GM23248 (cell line): Measurements from ENCODE around the gene TYW5. TPM values are rescaled to one million over a fixed set of nuclear protein-coding genes. Genes with fewer than 3 reads are reported as not detected.

Experiments
- DNase-seq: peaks from one replicate; pipeline ENCODE4 v3.0.0-alpha.2; 2015
- H2AFZ ChIP-seq: fragments of 200-600 bp; sonication (generic); 2 replicates; pipeline ENCODE4 v1.6.1; 2016; ENCODE audit warnings: antibody characterized with exemption
- H3F3A ChIP-seq: fragments of 200-600 bp; sonication (generic); 2 replicates; pipeline ENCODE4 v1.6.1; 2016; ENCODE audit warnings: mild to moderate bottlenecking, antibody characterized with exemption, mixed run types; ENCODE audit not compliant: insufficient read depth
- H3K27ac ChIP-seq: fragments of 200-600 bp; sonication (generic); 2 replicates; pipeline ENCODE4 v1.5.1; 2016; ENCODE audit warnings: mild to moderate bottlenecking
- H3K27me3 ChIP-seq: fragments of 200-600 bp; sonication (generic); replicated peaks from 2 replicates; pipeline ENCODE4 v1.6.1; 2016; ENCODE audit warnings: mild to moderate bottlenecking; ENCODE audit not compliant: insufficient read depth
- H3K36me3 ChIP-seq: fragments of 200-600 bp; sonication (generic); 2 replicates; pipeline ENCODE4 v1.6.1; 2016; ENCODE audit warnings: low read depth, mild to moderate bottlenecking
- H3K4me1 ChIP-seq: fragments of 200-600 bp; sonication (generic); 2 replicates; pipeline ENCODE4 v1.6.1; 2016; ENCODE audit warnings: mild to moderate bottlenecking; ENCODE audit not compliant: insufficient read depth
- H3K4me2 ChIP-seq: fragments of 200-600 bp; sonication (generic); one replicate; pipeline ENCODE4 v1.6.1; 2016; ENCODE audit warnings: mild to moderate bottlenecking; ENCODE audit not compliant: unreplicated experiment
- H3K4me3 ChIP-seq: fragments of 200-600 bp; sonication (generic); 2 replicates; pipeline ENCODE4 v1.5.1; 2016; ENCODE audit warnings: mild to moderate bottlenecking
- H3K79me2 ChIP-seq: fragments of 200-600 bp; sonication (generic); 2 replicates; pipeline ENCODE4 v1.6.1; 2016; ENCODE audit warnings: mild to moderate bottlenecking; ENCODE audit not compliant: insufficient read depth
- H3K9ac ChIP-seq: fragments of 200-600 bp; sonication (generic); 2 replicates; pipeline ENCODE4 v1.6.1; 2016; ENCODE audit warnings: mild to moderate bottlenecking
- H3K9me2 ChIP-seq: fragments of 200-600 bp; sonication (generic); 2 replicates; pipeline ENCODE4 v1.6.1; 2016; ENCODE audit warnings: mixed run types, mild to moderate bottlenecking, moderate library complexity; ENCODE audit not compliant: insufficient read depth
- H3K9me3 ChIP-seq: fragments of 200-600 bp; sonication (generic); one replicate; pipeline ENCODE4 v1.6.1; 2017; ENCODE audit warnings: low read depth
- H4K20me1 ChIP-seq: fragments of 200-600 bp; sonication (generic); 2 replicates; pipeline ENCODE4 v1.6.0; 2016; ENCODE audit not compliant: insufficient read depth
- EZH2 ChIP-seq: fragments of 200-600 bp; sonication (generic); IDR thresholded peaks from 2 replicates; pipeline ENCODE4 v1.6.1; 2018; ENCODE audit warnings: antibody characterized with exemption, mild to moderate bottlenecking; ENCODE audit not compliant: insufficient read depth, poor library complexity, severe bottlenecking
- EZH2phosphoT487 ChIP-seq: fragments of 200-600 bp; sonication (generic); IDR thresholded peaks from 2 replicates; pipeline ENCODE4 v1.6.1; 2018; ENCODE audit warnings: antibody characterized with exemption, moderate library complexity, mild to moderate bottlenecking, low read depth; ENCODE audit not compliant: insufficient read depth
- whole genome bisulfite sequencing, 2 experiments: methylation state at CpG; one replicate each; pipeline ENCODE4 v1.1.6; 2015 to 2017; ENCODE audit warnings: low lambda C conversion rate in 2 of 2, low coverage in 1 of 2; ENCODE audit errors: missing lambda C conversion rate in 2 of 2; 5-methylcytosine and 5-hydroxymethylcytosine counted together
- in situ Hi-C: fragments of 300-500 bp; cut with MboI; formaldehyde crosslinking; loops from 2 replicates; pipeline ENCODE4 v1.15.0; 2020
- polyA plus RNA-seq: library from polyadenylated mRNA; unstranded; fragments of >200 nt; fragmentation: Nextera tagmentation; extraction: Ambion mirVana; gene quantifications from 2 replicates; pipeline ENCODE4 v1.2.1, GENCODE V29; 2016
- total RNA-seq: library from RNA; depleted of rRNA; stranded (reverse); fragments of >200 nt; shearing (Covaris generic); gene quantifications from 2 replicates; pipeline ENCODE4 v1.2.3, GENCODE V29; 2014

TYW5 gene
- total and polyA plus RNA-seq, 2 experiments from 2014 or later: 6.6 to 7.0 TPM

- DNase-seq: no peak
- TF ChIP-seq EZH2phosphoT487 (no peak), EZH2 (no peak)
- no peaks in the 10 kb centered on the region for H3K9me3 ChIP-seq
- H3K4me2 ChIP-seq: peak overlapping the region; percentile 82
- peak overlapping the region; percentile 94 for H3K4me3 ChIP-seq
- H3F3A ChIP-seq: no peaks in the 10 kb centered on the region
- no peaks in the 10 kb centered on the region for H3K36me3 ChIP-seq
- 0 out of 2 replicates have a peak overlapping the region, but pooled peaks have one; percentile 12 for H3K27ac ChIP-seq
- peaks cover 37% of the 10 kb centered on the region for H3K79me2 ChIP-seq
- no peaks in the 10 kb centered on the region for H4K20me1 ChIP-seq
- H3K9me2 ChIP-seq: no peaks in the 10 kb centered on the region
- H3K27me3 ChIP-seq: no peaks in the 10 kb centered on the region
- peak overlapping the region; percentile 96 for H3K9ac ChIP-seq
- peak overlapping the region; percentile 92 for H2AFZ ChIP-seq
- in situ Hi-C loops: no loop called here
- WGBS, 2 experiments: 54 to 58% methylated on average over 18 of the region's 18 CpGs
- peaks cover 25% of the 10 kb centered on the region; the same call in 1 of the 2 replicates for H3K4me1 ChIP-seq
These were observed 44.8 kb downstream of the TYW5 start for GRCh38 chr2:199910338-199911051.

- H4K20me1 ChIP-seq: no peaks in the 10 kb centered on the region
- no peaks in the 10 kb centered on the region for H3K36me3 ChIP-seq
- no peak overlapping the region for H3K27ac ChIP-seq
- H3K9me2 ChIP-seq: no peaks in the 10 kb centered on the region
- H3K9ac ChIP-seq: no peak overlapping the region
- TF ChIP-seq EZH2 (no peak), EZH2phosphoT487 (no peak)
- in situ Hi-C loops: no loop called here
- H3K27me3 ChIP-seq: no peaks in the 10 kb centered on the region
- H3F3A ChIP-seq: no peaks in the 10 kb centered on the region
- H3K79me2 ChIP-seq: peaks cover 8% of the 10 kb centered on the region
- no peak overlapping the region for H3K4me3 ChIP-seq
- H2AFZ ChIP-seq: no peak overlapping the region
- H3K4me1 ChIP-seq: 0 out of 2 replicates have a peak, but pooled peaks cover 3% of the 10 kb centered on the region
- 76 to 89% methylated on average over 2 of the region's 2 CpGs for WGBS, 2 experiments
- DNase-seq: no peak
- H3K9me3 ChIP-seq: no peaks in the 10 kb centered on the region
- no peak overlapping the region for H3K4me2 ChIP-seq
These were observed 48.1 kb downstream of the TYW5 start for GRCh38 chr2:199907008-199907714.

- in situ Hi-C loops: no loop called here
- no peaks in the 10 kb centered on the region for H3K79me2 ChIP-seq
- no peaks in the 10 kb centered on the region for H3K9me2 ChIP-seq
- H3K27me3 ChIP-seq: no peaks in the 10 kb centered on the region
- no peak for TF ChIP-seq EZH2phosphoT487
- no peaks in the 10 kb centered on the region for H3F3A ChIP-seq
- H4K20me1 ChIP-seq: no peaks in the 10 kb centered on the region
- H3K4me3 ChIP-seq: no peak overlapping the region
- no peaks in the 10 kb centered on the region for H3K36me3 ChIP-seq
- H3K9me3 ChIP-seq: no peaks in the 10 kb centered on the region
- DNase-seq: no peak
- no peak overlapping the region for H2AFZ ChIP-seq
- 96 to 97% methylated on average over 1 of the region's 1 CpG for WGBS, 2 experiments
- no peak overlapping the region for H3K4me2 ChIP-seq
- H3K9ac ChIP-seq: no peak overlapping the region
- no peak overlapping the region for H3K27ac ChIP-seq
- no peaks in the 10 kb centered on the region for H3K4me1 ChIP-seq
These were observed 52.2 kb downstream of the TYW5 start for GRCh38 chr2:199903111-199903510.

GRCh38 chr2:199902486-199903110, 52.7 kb downstream of the TYW5 start:
- no peaks in the 10 kb centered on the region for H3F3A ChIP-seq
- in situ Hi-C loops: no loop called here
- H3K4me1 ChIP-seq: no peaks in the 10 kb centered on the region
- DNase-seq: no peak
- no peak overlapping the region for H3K4me3 ChIP-seq
- H3K79me2 ChIP-seq: no peaks in the 10 kb centered on the region
- 79 to 85% methylated on average over 4 of the region's 4 CpGs for WGBS, 2 experiments
- no peaks in the 10 kb centered on the region for H4K20me1 ChIP-seq
- H3K27ac ChIP-seq: no peak overlapping the region
- no peak overlapping the region for H2AFZ ChIP-seq
- no peak overlapping the region for H3K4me2 ChIP-seq
- no peaks in the 10 kb centered on the region for H3K27me3 ChIP-seq
- H3K36me3 ChIP-seq: no peaks in the 10 kb centered on the region
- H3K9ac ChIP-seq: no peak overlapping the region
- TF ChIP-seq EZH2: no peak
- TF ChIP-seq EZH2phosphoT487: no peak
- H3K9me2 ChIP-seq: no peaks in the 10 kb centered on the region
- H3K9me3 ChIP-seq: no peaks in the 10 kb centered on the region
